T47D (cell line): Measurements from ENCODE around the gene SLC5A11.

Source experiments
- DNase-seq, 2 experiments: peaks; one replicate each; pipeline versions ENCODE4 v3.0.0 to v3.0.0-alpha.2; 2011 to 2012; ENCODE audit warnings: low read depth in 1 of 2, low spot score in 1 of 2
- JUND ChIP-seq: IDR thresholded peaks from 2 replicates; pipeline ENCODE4 v1.6.1; 2012; ENCODE audit warnings: low read depth
- in situ Hi-C: cut with HindIII; loops from 2 replicates; pipeline ENCODE4 v1.10.0; 2016; ENCODE audit warnings: low sequenced_read_pairs, low pct_unique_long_range_greater_than_20kb

SLC5A11 gene

DNA sequence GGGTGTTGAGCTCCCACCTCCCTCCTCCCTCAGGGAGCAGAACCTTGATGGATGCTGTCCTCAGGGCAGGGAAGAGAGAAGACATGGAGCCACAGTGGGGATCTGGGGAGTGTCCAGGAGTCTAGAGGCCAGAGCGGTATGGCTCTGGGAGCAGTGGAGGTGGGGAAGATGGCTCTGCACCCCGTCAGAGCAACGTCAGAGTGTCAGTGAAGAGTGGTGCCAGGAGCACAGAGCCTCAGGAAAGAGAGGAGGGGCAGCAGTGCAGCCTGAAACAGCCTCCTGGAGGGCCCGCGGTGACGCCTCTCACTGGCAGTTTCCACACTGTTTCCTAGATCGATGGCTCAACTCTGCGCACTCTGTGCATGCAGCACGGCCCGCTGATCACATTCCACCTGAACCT lies 23.2 kb upstream of the SLC5A11 start:
- in situ Hi-C loops: no loop called here
- DNase-seq: no peak
- TF ChIP-seq JUND: no peak

DNA sequence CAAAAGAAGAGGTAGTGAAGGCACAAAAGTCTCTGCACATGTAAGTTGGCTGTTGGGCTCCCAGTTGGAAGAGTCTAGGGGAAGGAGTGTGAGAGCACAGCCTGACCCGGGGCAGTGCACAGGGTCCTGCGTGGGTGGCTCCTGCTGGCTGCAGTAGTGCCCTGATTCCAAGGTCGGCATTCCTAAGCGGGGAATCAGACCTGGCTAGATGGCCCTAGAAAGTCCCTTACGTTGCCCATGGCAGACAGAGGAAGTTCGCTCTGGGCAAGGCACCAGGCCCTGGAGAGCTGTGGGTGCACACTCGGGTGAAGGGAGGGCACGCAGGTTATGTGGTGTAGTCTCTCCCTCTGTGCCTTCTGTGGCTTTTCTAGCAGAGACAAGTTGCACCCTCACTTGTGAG lies 22.8 kb upstream of the SLC5A11 start:
- DNase-seq: no peak
- no peak for TF ChIP-seq JUND
- in situ Hi-C loops: no loop called here

DNA sequence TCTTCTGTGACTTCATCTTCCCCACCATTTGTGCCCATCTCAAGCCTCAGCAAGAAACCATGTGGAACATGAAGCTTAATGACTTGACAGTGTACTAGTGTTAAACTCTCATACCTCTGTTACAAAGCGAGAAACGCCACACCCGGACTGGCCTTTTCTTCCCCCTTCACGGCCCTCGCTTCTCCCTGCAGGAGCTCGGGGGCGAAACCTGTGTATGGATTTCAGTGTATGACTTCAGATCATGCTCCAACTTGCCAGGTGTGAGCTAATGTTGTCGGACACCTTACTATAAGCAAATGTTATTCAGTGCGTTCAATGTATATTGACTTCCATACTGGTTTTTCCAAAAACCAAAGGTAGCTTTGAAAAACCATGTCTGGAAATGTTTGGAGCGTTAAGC lies 20.1 kb upstream of the SLC5A11 start:
- in situ Hi-C loops: no loop called here
- DNase-seq: no peak
- TF ChIP-seq JUND: no peak

DNA sequence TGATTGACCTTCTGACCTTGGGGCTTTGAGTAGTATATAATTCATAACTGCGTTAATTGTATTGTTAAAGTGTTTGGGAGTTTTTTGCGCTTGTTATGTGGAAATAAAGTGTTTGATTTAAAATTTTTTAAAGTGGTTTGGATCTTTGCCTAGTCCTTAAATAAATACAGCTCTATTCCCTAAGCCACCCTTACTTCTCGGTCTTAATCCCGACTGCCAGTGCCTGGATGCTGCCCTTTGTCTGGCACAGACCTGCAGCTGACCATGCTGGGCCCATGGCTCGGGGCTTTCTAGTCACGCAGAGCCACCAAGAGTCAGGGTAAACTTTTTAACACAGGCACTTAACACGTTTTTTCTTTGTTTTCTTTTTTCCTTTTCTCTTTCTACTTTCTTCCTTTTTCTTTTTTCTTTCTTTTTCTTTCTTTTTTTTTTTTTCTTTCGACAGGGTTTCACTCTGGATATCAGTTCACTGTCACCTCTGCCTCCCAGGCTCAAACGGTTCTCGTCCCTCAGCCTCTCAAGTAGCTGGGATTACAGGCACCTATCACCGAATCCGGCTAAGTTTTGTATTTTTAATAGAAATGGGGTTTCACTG lies 19.6 kb upstream of the SLC5A11 start:
- DNase-seq: no peak
- no peak for TF ChIP-seq JUND
- in situ Hi-C loops: no loop called here

DNA sequence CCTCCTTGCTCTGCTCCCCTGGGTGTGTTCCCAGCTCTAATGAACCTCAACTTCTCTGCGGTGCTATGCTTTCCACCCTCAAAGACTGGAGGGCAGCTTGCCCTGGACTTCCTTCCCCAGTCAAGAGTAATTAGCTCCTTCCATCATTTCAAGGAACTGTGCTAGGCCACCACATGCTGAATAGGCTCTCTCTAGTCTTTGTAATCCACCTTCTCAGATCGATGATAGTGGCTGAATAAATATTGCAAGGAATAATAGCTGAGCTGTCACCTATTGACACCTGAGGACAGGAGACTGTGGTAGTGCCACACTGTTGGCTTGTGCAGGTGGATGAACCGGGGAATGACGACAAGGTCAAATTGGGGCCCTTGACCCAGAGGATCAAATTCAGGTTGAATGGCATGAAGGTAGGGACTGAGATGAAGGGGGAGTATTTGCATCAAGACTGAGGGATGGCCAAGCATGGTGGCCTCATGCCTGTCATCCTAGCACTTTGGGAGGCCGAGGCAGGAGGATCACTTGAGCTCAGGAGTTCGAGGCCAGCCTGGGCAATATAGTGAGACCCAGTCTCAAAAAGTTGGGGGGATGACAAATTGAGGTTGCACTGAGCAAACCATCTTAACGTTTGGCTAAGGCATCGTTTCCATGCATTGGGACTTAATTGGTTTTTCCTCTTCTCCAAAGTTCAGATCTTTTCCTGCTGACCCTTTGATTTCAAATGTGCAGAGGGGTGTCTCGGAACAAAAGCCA lies 18.8 kb upstream of the SLC5A11 start:
- in situ Hi-C loops: no loop called here
- TF ChIP-seq JUND: no peak
- DNase-seq: no peak

DNA sequence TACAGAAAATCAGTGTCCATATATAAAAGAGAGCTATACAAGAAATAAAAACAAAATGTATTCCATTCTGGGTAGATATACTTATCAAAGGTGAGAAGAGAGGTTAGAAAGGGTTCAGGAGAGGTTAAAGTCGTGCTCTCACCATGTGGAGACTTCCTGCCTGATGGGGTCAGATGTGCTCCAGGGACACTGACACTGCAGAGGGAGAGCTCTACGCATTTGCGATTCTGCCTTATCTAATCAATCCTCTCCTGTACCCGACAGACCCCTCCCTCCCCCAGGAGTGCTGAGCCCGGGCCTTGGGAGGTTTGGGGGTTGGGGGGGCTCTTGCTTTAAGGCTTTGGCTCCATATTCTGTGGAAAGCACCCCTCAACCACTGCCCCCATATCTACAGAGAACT lies 16.6 kb upstream of the SLC5A11 start:
- TF ChIP-seq JUND: no peak
- in situ Hi-C loops: no loop called here
- no peak for DNase-seq

DNA sequence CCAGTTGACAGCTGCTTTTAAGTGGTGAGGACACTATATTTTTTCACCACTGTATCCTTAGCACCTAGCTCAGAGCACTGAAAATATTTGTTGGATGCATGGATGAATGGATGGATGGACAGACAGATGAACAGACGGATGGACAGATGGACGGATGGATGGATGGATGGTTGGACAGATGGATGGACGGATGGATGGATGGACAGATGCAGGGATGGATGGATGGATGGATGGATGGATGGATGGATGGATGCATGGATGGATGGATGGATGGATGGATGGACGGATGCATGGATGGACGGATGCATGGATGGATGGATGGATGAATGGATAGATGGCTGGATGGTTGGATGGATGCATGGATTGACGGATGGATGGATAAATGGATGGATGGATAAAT lies 12.4 kb upstream of the SLC5A11 start:
- in situ Hi-C loops: no loop called here
- no peak for DNase-seq

DNA sequence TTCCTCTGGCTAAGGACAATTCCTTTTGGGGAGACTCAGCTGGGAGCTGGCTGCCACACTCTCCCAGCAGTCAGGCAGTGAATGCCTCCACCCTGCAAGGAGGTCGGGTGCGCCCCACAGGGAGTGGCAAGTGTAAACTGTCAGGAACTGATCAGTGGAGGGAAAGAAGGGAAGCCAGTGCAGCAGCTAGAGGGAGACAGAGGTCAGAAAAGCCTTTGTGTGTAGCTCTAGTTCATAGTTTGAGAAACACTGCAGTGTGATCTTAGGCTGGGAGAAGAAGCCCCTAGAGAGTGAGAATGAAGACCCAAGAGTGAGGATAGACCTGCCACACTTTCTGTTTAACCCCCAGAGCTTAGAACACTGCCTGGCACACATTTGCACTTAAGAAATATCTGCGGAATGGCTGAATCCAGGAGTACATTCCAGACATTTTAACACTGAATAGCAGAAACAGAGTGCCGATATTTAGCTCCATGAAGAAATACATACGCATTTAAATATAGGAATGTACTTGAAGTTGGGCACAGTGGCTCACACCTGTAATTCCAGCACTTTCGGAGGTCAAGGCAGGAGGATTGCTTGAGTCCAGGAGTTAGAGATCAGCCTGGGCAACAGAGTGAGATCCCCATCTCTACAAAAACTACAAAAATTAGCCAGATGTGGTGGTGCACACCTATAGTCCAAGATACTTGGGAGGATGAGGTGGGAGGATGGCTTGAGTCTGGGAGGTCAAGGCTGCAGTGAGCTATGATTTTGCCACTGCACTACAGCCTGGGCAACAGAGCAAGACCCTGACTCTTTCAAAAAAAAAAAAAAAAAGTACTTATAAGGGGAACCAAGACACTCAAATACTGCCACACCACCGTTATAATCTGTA lies 11.1 kb upstream of the SLC5A11 start:
- DNase-seq: peak; percentile 56 to 67
- in situ Hi-C loops: no loop called here

More for the DNA sequence above, 12.4 kb upstream of the SLC5A11 start:
- TF ChIP-seq JUND: no peak

DNA sequence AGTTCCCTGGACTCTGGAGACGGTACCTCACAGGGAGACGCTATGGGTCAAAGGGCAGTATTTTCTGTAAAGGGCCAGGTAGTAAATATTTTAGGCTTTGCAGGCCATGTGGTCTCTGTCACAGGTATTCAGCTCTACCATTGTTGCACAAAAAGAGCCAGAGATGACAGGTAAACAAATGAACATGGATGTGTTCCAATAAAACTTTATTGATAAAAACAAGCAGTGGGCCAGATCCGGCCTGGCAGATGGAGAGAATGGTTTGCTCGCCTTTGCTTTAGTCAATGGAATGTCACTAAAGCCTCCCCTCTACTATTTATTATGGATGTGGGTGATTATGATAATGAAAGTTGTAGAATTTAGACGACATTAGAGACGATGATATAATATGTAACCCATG lies 8.9 kb upstream of the SLC5A11 start:
- no peak for TF ChIP-seq JUND
- DNase-seq: no peak
- in situ Hi-C loops: no loop called here

More for the DNA sequence above, 11.1 kb upstream of the SLC5A11 start:
- TF ChIP-seq JUND: no peak

DNA sequence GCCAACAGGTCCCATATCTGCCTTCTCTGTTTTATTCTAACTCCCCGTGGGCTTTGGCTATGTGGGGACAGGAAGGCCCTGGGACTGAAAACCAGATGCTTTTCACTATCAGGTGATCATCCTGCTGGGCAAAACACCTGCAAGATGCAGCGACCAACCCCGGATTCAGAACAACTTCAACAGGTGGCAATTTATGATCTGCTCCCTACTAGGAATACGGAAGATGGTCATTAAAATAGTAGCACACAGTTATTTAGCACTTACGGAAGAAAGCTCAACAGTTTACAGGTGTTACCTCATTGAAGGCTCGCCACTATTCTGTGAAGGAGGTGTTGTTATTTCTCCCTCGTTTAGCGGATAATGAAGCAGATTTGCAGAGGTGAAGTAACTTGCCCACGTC lies 7.8 kb upstream of the SLC5A11 start:
- no peak for TF ChIP-seq JUND
- in situ Hi-C loops: no loop called here
- DNase-seq: no peak

DNA sequence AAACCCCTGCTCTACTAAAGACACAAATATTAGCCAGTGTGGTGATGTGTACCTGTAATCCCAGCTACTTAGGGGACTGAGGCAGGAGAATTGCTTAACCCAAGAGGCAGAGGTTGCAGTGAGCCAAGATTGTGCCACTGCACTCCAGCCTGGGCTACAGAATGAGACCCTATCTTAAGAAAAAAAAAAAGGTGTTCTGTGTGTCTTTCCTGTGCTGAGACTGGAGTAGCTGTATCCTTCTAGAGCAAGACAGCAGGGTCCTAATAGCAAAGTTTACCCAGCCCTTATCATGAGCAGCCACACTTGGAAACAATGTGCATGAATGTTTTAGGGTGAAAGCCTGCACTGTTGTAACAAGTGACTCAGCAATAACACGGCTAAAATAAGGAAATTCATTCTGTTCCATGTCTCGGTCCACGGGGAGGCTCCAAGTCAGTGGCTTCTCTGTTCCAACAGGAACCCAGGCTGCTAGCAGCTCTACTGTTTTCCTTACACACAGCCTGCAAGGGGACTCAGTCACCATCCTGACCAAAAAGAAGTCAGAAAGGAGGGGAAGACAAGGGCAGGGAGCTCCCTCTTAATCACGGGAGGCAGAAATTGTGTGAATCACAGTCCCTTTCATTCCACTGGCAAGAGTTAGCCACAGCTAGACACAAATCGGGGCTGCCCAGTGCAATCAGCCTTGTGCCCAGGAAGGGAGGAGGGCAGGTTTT lies 7.1 kb upstream of the SLC5A11 start:
- TF ChIP-seq JUND: no peak
- DNase-seq: peak in 1 of 2 experiments; percentile 25
- in situ Hi-C loops: no loop called here

DNA sequence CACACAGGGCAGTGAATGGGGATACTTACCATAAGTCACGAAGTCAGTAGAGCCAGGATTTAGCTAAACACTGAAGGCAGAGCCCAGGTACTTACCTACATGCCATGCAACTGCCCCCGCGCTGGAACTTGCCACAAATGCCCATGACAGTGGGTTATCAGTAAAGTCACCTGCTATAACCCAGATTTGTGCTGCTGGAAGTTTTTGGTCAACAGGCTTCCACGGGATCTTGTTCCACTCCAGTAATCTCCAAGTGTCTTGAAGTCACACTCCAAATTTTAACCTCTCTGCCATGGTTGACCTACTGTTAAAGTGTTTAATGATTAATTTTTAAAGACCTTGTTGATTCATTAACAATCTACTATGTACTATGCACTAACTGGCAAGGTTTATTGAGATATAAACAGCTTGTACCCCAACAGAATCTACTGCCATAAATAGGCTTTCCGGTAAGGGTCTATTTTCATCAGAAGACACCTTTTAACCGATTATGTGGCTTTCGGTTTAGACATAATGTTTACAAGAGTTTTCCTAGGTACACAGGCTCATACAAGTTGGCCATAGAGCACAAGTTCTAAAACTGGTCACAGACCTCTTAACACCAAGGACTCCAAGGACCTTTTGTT lies 6.3 kb upstream of the SLC5A11 start:
- TF ChIP-seq JUND: no peak
- DNase-seq: no peak
- in situ Hi-C loops: no loop called here
